GM19452 (cell line): ENCODE data around the gene STX3.

Source experiments
- ATAC-seq: cut with Tn5 transposase; IDR thresholded peaks from one replicate; pipeline ENCODE4 v1.9.1; 2021; ENCODE audit not compliant: unreplicated experiment

STX3 gene

DNA sequence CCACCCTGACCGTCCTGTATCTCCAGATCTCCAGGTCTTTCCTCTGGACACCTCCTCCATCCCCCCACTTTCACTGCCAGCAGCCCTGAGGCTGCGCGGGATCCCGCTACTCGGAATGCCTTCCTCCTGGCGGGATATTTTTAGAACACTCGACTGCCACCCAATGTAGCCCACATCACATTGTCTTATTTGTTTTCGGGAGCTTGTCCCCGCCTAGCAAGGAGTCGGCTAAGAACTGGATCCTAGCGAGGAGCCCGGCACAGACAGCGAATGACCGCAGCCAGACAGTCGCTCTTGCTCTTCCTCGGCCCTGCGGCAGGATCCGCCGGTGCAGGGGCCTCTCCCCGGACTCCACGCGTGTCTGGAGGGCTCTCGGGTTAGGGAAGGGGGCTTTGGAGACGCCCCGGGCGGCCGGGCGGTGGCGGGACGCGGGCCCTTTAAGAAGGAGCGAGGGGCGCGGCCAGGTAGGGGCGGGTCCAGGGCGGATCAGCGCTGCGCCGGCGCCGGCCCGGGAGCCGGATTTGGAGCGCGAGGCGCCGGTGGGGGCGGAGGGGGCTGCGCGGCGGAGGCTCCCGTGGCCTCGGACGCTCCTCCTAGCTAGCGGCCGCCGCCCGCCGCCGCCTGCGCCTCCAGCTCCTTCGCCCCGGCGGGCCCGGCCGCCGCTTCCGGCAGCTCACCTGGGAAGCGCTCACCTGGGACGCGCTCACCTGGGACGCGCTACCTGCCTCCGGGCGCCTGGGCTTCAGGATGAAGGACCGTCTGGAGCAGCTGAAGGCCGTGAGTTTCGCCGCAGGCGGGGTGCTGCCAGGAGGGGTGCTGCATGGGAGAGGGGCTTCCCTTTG, at the start of gene STX3:
Gene STX3, plus strand, starts transcription at position 518 of the 842 bp plus-strand sequence. Its CDS starts 230 bp downstream, at position 748.
- peak; percentile 64 for ATAC-seq

DNA sequence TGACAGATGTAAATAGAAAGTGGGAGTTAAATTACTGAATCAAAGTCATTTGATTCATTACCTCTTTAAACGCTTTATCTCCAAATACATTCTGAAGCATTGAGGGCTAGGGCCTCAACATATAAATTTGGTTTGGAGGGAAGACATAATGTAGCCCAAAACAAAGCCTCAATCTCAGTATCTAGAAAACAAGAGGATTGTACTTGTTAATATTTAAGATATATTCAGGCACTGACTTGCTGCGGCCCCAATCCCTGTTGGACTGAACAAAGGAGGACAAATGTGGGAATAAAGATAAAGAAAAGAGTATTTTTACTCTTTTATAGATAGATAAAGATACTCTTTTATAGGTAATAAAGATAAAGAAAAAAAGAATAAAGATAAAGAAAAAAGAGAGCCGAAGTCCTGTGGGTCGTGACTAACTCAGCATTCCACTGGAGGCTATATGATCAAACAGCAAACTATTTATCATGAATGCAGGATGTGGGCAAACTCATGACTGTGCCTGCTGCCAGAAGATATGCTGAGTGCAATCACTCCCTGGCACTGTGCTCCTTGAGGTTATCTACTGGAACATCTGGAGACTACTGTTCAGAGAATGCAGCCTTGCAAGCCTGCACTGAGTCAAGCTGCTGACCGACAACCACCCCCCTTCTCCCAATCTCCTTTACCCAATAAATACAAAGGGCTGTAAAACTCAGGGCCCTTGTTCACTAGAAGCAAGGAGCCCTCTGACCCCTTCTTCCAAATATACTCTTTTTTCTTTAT, 48.5 kb upstream of the STX3 start:
- ATAC-seq, result no peak

DNA sequence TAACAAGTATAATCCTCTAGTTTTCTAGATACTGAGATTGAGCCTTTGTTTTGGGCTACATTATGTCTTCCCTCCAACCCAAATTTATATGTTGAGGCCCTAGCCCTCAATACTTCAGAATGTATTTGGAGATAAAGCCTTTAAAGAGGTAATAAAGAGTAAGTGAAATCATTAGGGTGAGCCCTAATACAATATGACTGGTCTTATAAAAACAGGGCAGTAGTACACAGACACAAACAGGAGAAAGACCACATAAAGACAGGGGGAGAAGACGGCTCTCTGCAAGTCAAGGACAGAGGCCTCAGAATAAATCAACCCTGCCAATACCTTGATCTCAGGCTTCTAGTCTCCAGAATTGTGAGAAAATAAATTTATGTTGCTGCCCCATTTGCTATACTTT, 47.8 kb upstream of the STX3 start:
- ATAC-seq, result no peak

DNA sequence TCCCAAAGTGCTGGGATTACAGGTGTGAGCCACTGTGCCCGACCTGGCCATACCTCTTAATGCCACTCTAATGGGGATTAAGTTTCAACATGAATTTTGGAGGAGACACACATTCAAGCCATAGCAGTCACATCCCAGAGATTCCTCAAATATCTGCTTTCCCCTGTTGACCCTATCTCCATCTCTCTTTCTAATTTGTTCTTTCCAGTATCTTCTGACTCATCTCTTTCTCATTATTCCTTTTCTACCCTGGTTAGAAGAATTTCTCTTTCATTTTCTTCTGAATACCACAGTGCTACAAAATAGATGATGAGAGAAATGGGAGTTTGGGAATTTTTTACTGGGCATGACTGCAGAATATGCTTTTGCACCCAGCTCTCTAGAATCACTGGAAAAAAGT, 46.6 kb upstream of the STX3 start:
- no peak for ATAC-seq

DNA sequence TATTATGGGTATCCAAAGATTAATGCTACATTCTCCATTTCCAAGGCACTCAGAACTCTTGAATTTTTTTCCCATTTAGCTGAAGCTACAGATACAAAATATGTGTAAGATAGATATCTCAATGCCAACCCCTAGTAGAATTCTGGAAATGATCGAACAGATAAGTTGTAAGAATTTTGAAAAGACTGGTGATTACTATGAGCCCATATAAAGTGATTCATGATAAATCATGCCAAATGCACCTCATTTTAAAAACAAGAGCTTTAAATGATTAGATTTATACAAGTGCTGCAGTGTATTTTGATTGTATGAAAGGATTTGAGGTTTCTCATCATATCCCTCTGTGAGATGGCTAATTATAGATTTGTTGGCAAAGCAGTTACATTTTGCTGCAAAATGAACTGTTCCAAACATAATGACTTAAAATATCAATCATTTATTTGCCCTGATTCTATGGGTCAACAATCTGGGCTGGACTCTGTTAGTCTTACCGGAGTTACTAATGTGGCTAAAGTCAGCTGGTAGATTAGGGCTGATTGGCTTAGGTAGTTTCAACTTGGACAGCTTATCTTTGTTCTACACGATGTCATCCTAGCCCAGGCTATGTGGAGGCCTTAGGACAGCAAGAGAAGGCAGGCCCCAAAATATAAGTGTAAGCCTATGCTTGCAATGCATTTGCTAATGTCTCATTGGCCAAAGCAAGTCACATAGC, 44.9 kb upstream of the STX3 start:
- no peak for ATAC-seq

DNA sequence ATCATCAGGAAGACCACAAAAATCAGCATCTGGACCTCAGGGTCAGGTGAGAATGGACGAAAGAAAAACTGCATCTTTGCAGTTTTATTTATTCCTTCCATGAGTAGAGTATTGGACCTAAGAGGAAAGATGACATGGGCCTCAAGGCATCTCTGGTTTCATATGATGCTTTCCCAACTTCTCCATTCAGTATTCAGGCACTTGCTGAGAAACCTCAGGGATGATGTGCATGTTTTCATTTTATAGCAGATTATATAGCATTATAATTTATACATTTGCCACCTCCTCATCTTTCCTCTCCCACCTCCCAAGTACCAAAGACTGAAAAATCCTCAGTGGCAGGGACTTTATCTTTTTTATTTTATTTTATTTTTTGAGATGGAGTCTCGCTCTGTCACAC, 41.4 kb upstream of the STX3 start, which contains the start of gene OR10V1:
Gene OR10V1, minus strand, starts transcription at position 101 of the 400 bp plus-strand sequence. Its CDS starts 0 bp downstream, at position 101.
- ATAC-seq, result no peak

DNA sequence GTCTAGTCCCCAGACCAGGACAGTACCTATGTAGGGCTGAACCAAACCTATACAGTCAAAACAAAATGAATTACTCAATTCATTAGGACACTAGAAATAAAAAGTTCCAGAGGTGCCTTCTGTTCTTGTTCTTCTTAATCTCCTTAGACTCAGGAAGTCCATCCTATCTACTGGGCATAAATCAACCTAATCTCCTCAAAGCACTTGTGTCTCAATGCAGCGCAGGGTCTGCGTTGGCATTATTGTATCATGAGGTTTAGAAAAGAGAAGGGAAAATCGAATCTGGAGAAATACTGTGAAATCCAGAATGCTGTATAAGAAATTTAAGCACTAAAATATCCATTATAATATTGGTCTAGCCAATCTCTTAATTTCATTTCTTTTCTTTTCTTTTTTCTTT, 39.1 kb upstream of the STX3 start:
- ATAC-seq, result no peak

DNA sequence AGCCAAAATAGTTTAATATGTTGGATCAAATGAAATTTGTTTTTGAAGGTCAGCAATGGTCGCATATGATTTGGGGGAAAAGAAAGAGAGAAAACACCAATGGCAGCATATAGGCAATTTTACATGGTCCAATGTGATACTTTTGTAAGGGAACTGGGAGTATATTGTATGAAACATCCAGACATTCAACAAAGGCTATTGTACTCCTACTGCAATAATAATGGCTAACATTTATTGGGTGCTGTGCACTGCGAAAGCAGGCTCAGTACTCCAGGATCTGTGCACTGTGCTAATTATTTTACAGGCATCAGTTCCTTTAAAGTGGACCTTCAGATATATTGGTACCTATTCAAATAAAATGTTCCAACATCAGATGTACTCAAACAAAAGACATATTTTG, 35.6 kb upstream of the STX3 start:
- no peak for ATAC-seq

DNA sequence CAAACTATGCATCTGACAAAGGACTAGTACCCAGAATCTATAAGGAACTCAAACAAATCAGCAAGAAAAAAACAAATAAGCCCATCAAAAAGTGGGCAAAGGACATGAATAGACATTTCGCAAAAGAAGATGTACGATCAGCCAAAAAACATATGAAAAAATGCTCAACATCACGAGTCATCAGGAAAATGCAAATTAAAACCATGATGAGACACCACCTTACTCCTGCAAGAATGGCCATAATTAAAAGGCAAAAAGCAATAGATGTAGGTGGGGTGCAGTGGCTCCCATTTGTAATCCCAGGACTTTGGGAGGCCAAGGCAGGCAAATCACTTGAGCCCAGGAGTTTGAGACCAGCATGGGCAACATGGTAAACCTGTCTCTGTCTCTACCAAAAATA, 31.1 kb upstream of the STX3 start:
- no peak for ATAC-seq

DNA sequence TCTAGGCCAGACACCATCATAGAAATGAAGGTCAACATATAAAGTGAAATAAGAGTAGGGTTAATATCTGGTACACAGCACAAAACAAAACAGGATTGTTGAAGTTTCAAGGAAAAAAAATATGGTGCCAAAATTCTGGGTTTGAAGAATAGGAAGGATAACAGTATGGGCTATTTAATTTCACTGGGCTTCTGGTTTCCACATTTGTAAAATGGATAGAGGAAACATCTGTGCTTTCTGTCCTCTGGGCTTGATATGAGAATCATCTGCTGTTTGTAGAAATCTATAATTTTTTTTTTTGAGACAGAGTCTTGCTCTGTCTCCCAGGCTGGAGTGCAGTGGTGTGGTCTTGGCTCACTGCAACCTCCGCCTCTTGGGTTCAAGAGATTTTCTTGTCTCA, 27.8 kb upstream of the STX3 start:
- ATAC-seq, result no peak

DNA sequence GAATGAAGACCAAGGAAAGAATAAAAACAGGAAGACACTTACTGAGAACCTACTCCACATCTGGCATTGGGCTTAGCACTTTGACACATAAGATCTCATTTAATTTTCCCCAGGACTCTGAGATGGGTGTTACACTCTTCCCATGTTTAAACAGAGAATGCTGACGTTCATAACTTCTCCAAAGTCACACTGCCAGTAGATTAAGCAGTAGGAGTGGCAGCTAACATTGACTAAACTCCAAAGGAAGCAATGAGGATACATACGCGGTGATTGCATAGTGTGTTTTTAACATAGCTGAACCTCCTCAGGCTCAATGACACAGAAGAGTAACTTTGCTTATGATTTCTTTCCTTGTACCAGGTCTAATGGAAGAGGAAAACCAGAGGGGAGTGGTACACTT, 27.0 kb upstream of the STX3 start:
- no peak for ATAC-seq

DNA sequence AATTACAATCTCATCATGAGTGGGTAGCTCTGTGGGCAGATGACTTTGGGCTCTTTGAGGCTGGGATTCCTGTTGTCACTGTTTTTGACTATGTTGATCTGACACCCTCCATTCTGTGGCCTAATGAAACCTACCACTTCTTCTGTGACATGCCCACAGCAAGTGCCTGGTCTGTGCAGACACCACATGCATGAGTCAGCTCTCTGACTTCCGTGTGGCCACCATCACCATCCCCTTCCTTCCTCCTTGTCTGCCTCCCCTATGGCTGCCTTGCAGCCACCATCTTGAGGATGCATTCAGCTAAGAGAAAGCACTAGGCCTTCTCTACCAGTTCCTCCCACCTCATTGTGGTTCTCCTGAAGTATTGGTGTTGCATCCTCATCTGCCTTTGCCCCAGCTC, 26.3 kb upstream of the STX3 start:
- no peak for ATAC-seq

DNA sequence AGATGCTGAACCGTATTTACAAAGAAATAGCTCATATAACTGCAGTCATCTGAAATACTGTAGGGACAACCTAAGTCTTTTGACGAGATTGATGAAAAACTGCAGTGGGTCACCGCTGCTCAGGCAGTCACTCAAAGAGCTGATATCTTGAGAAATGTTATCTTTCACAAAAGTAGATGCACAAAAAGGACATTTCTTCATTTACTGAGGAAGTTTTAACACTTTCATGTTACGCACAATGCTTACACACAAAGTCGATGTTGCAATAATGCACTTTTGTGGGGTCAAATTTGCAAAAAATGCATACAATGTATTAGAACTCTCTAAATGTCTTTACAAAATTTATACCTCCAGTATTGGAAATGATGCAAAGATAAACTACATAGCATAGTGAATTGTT, 25.3 kb upstream of the STX3 start:
- no peak for ATAC-seq

DNA sequence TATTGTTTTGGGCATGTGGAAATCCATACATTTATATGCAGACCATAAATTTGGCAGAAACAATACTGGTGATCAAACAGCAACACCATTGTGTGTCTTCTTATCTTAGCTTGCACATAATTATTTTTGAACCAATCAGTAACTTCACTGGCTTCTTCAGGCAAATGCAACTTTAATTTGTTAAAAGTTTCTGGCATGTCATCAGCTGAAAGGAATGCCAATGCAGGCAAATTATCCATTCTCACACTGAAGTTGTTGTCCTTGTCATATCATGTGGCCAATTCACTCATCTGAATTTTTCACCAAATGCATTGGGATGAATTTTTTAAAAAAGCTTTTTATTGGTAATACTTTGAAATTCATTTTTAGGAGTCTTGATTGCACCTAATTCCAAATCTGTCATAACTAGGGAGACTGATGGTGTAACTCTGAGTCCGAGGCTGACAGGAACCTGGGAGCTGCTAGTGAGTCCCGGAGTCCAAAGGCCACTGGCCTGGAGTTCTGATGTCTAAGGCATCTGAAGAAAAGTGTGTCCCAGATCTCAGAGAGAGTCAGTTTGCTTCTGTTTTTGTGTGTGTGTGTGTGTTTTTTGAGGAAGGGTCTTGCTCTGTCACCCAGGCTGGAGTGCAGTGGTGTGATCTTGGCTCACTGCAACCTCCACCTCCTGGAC, 24.1 kb upstream of the STX3 start:
- ATAC-seq, result no peak

DNA sequence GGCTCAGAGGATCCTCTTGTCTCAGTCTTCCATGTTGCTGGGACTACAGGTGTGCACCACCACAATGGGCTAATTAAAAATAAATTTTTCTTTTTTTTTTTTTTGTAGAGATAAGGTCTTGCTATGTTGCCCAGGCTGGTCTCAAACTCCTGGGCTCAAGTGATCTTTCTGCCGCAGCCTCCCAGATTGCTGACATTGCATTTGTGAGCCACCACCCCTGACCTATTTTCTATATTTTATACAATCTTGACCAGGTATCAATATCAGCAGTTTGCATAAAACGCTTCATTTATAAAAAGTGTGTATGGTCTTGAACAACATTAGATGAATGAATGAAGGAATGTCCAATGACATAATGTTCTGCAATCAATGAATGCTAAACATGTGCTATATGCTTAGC, 9.1 kb upstream of the STX3 start:
- ATAC-seq, result no peak

DNA sequence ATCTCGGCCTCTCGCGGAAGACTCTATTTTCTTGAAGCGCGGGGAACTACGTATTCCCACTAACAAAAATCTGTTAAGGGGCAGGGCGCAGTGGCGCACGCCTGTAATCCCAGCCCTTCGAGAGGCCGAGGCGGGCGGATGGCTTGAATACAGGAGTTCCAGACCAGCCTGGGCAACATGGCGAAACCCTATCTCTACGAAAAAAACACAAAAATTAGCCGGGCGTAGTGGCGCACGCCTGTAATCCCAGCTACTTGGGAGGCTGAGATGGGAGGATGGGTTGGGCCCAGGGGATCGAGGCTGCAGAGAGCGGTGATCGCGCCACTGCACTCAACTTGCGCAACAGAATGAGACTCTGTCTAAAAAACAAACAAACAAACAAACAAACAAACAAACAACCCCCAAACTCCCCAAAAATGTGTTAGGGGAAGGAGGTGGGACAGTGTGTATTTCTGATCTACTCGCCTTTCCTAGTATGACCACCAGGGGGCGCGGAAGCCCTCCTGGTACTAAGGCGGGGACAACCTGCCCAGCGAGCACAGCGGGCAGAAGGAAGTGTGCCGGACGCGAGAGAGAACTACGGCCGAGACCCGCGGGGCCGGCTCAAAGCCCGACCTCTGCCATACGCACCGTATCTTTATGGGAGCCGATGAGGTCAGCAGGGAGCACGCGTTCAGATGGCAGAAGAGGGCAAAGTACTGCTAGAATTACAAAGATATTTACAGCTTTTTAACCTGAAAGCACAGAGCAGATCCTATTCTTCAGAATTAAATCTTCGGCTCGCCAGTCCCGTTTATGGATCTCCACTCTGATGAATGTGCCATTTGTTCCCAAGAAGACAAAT, 1.3 kb upstream of the STX3 start:
- peak; percentile 73 for ATAC-seq

DNA sequence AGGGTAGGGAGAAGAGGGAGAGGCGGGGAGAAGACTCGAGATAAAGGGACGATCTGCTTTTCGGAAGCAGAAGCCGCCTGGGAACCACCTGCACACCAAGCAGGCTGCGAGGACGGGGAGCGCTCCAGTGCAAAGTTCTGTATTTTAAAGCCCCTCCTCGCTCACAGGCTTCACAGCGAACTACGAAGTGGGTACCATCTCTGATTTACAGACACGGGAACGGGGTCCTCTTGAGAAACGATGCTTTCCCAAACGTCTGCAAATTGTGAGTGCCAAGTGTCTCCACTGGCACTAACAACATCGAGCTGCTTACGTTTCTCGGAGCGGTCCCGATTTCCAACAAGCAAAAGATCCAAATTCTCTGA, 700 bp upstream of the STX3 start:
- peak; percentile 39 for ATAC-seq

DNA sequence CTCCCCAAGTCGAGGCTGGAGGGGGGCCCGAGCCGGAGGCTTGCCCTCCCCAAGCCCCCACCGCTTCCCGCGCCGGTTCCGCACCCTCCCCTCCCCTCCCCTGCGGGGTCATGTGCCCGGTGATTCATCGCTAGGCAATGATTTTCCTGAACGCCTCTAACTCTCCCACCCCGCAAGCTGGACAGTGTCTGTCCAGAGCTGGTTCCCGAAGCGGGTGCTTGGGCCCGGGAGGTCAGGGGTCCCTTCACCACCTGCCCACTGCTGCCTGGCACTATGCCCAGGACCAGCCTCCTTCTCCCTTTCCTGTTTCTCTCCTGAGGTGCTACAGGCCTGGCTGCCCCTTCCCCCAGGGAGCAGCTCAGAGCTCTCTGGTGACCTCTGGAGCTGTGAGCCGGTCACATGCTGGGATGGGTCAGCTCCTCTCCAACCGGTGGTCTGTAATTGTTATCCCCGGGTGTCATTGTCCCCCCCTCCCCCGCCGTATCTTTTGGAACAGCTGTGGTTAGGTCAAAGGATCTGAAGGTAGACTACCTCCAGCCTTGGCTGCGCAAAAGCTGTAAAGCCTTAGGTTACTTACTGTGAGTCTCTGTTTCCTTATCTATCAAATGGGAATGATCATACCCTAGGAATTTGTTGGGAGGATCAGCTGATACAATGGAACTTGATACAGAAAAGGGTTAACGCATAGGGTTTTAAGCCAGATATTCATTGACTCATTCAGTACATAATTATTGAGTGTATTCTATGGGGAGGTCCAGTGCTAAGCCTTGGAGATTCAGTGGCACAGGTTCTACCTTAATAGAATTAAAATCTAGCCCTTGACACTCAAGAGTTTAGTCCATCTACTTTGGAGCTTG, 753 bp downstream of the STX3 start:
- no peak for ATAC-seq

DNA sequence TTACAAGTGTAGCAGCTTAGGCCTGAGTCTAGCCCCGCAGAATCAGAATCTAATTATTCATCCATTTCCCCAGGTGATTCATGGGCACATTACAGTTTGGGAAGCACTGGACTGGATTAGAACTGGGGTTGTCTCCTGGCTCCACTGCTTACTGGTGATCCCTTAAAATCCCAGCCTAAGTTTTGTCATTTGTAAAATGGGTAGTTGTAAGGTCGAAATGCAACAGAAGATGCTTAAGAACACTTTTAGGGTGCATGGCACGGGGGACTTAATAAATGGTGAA, 1.3 kb downstream of the STX3 start:
- ATAC-seq, result no peak

DNA sequence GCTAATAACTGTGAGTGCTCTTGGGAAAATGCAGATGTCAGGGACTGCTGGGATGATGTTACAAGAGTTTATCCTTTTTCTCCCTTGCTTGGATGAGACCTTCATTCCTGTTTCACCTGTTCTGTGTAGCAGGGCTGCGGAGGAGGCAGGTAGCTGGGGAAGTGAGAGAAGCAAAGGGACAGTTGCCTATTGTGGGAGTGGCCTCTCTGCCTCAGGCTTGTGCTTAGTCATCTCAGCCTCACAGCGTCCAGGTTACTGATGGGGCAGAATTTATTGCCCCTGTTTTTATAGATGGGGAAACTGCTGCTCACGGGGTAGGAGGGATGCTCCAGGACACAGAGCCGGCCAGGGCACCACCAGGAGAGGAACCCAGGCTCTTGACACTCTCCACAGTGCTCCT, 1.7 kb downstream of the STX3 start:
- ATAC-seq, result no peak
